NCI-H345 treated with DMSO at 0.1 percent for 48 hours (cell line): ENCODE data around the gene TXNDC2.
"Not testable (repeated sequence)": the region's sequence is repeated elsewhere in the genome, so short reads cannot be mapped to it uniquely, and the experiment has no call there.

Experiments
- DNase-seq: peaks from one replicate; lab custom pipeline; 2025; ENCODE audit not compliant: unreplicated experiment; lab: John Stamatoyannopoulos, UW

TXNDC2 gene

DNA sequence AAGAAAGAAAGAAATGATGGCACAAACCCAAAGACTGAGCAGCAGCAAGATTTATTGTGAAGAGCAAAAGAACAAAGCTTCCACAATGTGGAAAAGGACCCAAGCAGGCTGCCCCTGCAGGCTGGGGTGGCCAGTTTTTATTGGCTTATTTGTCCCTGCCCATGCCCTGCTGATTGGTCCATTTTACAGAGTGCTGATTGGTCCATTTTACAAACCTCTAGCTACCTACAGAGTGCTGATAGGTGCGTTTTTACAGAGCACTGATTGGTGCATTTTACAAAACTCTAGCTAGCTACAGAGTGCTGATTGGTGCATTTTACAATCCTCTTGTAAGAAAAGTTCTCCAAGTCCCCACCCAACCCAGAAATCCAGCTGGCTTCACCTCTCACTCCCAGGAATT is 26.5 kb downstream of the TXNDC2 start:
- DNase-seq = not testable (repeated sequence)

DNA sequence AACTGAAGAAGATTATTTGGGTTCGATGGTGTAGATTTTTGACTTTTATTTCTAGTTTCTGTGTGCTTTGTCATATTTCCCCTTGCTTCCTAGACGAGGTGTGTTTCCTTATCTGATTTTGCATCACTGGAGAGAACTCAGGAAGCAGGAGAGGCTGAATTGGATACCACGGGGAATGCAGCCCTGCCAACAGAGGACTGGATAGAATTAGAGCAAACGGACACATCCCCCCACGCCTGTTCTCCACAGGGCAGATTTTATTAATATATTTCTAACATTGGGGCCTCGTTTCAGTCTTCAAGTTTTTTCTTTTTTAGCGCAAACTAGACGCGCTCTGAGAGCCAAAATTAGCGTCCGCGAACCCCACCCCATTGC is 27.4 kb downstream of the TXNDC2 start:
- DNase-seq = no peak

DNA sequence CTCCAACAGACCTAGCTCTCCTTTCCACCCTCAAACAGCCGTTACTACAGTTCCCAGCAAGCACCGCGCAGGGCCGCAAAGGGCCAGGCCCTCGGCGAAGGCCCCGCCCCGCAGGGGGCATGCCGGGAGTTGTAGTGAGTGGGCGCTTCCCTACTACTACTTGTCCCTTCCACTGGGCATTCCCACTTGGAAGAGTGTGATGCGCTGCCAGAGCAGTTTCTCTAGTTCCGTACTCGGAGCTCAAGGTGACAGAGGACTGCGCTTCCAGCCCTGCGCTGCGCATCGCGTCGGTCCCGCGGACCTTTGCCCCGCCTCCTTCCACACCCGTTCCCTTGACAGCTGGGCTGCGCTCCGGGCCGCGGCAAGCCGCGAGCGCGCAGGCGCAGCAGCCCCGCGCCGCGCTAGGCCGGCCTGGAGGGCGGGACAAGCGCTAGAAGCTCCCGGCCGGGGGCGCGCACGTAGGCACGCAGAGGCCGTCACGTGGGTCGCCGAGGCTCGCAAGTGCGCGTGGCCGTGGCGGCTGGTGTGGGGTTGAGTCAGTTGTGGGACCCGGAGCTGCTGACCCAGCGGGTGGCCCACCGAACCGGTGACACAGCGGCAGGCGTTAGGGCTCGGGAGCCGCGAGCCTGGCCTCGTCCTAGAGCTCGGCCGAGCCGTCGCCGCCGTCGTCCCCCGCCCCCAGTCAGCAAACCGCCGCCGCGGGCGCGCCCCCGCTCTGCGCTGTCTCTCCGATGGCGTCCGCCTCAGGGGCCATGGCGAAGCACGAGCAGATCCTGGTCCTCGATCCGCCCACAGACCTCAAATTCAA is 28.0 kb downstream of the TXNDC2 start, which contains the start of gene VAPA:
VAPA (plus strand) TSS at position 491 of the 808 bp plus-strand sequence; CDS start at position 732, 241 bp downstream.
- DNase-seq = peak; percentile 94

DNA sequence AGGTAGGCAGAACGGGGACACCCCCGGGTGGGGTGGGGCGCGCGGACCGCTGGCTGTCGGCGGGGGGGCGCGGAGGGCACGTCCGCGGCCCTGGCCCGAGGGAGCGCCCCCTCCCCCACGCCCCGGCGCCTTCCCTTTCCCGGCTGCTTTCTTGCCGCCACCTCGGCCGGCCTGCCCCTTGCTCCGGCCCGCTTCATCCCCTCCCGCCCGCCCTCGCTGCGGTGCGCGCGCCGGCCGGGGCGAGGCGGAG is 28.5 kb downstream of the TXNDC2 start:
- no peak for DNase-seq

DNA sequence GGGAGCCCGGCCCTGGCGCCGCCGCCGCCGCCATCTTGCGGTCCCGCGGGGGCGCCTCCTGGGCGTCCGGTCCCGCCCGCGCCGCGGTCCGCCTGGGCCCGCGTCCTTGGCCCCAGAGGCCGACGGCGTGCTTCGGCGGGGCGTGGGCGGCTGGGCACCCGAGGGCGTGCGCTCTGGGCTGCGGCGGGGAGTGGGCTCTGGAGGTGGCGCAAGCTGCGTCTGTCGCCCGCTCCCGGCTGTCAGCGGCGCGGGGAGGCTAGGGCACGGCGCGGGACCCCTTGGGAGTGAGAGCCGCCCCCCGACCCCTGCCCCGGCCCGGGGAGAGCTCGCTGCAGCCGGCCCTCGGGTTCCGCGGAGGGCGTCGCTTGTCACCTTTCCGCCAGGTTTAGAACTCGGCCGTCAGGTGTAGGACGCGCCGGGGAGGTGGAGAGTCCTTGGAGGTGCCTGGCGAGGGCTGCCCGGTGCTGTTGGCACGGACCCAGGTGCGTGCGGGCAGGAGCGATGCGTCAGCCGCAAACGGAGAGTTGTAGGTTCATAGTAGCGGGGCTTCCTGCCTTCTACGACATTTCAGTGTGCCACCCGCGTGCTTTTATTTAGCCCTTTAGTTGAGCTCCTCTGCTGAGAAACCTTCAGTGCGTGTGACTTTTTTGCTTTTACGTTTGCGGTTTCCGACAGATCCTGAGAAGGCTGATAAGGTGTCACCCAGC is 29.0 kb downstream of the TXNDC2 start:
- DNase-seq = peak; percentile 47

DNA sequence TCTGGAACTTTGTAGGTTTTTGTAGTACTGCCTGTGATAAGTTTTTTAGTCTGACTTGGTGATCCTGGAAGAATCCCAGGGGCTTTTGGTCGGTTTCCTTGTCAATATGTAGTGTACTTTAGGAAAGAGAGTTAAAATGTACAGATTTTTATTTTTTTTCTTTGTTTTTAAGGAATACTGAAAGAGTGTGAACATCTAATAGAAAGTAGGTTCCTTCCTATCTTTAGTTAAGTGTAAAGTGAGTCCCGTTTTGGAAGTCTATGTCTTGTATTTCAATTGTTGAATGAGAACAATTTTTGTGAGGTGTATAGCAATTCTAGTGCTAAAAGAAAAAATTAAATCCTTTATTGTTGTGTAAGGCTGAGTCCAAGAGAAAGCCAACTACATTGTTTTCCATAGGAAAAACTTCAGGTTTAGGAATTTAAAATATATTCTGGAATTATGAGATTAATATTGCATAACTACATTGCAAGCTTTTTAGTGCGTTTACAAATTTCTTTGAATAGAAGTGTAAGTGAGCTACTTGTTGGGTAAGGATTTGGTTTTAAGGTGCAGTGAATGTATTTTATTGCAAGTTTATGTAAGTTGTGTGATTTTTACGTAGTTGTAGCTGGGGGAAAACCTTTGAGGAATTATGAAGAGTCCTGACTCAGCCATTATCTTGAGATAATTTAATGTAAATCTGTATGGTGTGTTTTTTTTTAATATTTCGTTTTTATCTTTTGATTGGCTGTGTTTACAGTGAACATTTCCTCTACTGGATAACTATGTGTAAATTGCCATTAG is 29.7 kb downstream of the TXNDC2 start:
- no peak for DNase-seq

DNA sequence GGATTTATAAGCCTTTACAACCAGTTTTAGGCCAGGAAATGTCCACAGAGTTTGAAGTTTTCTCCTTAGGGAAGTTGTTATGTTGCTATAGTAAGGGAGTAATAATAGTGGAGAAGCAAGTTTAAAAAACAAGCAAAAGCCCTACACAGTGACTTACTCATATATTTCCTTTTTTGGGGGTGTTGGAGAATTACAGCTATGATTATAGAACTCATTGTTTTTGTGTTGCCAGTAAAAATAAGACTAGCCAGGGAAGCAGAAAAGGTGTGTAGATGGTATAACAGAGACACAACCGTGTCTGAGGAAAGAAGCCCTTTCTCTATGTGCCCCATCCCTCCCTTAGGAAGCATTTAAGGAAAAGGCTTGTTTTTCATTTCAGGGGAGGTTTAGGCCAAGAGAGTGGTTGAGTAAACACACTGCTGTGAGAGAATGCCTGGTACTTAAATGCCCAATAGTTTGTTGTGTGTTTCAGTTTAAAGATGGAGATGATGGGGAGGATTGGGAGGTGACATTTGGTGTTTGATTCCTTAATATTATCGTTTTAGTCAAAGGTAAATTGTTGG is 30.4 kb downstream of the TXNDC2 start:
- no peak for DNase-seq

DNA sequence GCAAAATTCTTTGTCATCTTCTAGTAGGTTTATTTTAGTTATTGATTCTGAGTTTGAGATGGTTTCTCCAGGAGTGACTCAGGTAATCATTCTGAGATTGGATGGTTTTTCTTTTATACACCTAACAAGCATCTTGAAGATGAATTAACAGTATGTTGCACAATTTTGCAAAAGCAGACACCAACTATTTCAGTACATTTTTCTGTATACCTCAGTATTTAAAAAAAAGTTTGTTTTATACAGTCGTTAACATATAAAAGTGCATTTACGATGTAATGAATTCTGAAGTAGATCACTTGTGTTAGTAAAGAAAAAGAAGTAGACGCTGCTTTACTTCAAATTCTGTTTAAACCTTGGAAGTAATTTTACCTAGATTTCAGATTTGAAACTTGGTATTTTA is 31.0 kb downstream of the TXNDC2 start:
- no peak for DNase-seq

DNA sequence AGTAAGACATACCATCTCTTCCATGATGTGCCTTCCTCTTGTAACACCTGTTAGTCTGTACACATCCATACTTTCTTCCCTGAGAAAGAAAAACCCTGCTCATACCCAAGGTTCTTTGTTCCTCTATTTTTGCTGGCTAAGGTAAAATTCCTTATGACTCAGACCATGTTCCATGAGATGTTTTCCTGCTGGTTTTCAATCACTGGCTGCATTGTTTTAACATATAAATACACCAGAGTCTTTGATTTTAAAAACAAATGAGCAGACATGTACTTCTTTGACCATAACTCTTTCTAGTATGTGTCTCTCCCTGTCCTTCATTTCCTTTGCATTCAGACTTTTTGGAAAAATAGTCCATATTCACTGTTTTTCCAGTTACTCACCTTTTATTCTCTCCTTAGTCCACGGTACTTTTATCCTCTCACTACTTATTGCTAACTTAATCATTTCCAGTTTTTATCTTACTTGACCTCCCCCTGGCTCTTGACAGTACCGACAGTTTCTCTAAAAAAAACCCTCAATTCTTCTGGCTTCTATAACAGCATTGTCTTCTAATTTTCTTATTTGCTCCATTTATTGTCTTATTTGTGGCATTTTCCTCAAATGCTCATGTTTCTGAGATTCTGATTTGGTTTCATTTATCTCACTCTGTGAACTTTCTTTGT is 32.4 kb downstream of the TXNDC2 start:
- DNase-seq = no peak

DNA sequence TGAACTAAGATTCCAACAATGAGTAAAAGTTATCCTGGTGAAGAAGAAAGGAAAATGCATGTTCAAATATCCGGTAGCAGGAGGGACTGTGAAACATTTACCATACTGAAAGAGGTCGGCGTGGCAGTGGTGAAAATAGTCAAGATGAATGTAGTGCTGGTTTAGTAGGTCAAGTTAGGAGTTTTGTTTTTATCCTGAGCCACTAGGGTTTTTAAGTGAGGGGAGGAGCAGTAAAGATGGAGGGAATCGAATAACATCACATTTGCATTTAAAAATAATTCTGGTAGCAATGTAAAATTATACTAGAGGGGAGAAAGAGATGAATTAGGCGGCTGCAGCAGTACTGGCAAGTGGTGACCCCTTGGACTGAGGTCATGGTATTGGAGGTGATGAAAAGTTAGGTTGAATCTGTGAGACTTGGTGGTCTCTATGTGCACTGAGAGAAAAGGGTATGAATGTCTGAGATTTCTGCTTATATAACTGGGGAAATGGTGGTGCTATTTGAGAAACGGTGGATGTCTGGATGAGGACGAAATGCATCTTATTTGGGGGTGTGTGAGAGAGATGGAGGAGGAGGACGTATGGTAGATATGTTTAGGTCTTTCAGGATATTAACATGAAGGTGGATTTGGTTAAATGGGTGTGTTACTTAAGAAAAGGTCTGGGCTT is 33.9 kb downstream of the TXNDC2 start:
- no peak for DNase-seq

DNA sequence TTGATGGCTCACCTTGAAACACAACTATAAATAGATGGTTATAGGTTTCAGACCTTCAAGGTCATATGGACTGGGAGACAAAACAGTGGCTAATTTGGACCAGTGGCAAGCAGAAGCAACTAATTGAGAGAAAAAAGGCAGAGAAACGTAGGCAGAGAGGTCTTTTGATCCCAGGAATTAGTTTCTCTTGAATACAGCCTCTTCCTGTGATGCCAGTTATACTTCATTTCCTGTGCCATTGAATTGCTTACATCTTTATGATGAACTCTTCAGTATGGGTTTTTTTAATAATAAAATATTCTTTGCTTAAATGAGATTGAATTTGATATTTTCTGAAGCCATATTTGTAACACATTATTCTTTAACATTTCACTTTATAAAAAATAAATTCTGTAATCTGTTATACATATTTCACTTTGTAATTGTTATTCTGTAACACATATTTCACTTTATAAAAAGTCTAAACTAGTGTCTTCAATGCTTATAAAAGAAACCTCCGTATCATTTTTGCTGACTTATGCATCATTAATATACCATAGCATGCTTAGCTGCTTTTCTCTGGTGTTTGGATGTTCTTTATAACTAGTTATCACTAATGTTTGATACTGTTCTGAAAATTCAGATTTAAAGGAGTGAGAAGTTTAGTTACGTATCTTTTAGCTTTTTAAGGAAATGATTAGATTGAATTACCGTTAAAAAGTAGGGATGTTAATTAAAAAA is 37.0 kb downstream of the TXNDC2 start:
- no peak for DNase-seq

DNA sequence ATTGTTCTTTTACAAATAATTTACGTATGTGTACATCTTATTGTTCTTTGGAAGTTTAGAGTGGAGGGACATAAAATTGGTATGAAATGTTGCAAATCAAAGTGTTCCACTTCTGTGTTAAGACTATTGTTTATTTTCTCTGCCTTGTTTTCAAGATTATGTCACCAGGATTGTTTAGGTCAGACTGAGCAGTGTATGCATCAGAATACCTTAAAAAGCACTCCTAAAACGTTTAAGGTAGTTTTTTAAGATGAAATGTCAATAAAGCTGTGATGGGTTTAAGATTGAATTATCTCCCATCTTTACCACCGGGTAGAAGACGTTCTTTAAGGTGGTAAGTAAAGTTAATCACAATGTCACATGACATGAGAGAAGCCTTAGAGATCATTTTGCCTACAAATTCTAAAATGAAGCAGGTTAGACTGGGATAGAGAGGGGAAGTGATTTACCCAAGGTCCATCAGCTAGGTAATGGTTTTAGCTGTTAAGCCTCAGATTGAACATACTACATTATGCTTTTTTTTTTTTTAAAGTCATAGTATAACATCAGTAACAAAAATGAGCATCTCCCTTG is 38.7 kb downstream of the TXNDC2 start:
- DNase-seq = no peak

DNA sequence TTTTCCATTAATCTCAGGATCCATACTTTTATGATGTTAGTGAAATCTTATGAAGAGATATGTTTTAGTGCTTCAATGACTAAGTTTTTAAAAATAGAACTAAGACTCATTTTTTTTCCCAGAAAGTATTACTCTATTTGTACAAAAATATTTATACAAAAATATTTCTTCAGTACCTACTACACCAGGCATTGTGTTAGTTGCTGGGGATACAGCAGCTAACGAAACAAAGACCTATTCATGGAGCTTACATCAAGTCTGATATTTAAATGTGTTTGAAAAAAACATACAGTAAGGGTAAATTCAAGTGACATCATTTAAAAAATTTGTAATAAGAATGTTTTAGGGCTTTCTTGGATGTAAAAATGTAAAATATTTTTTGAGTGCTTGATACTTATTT is 39.6 kb downstream of the TXNDC2 start:
- DNase-seq = no peak

DNA sequence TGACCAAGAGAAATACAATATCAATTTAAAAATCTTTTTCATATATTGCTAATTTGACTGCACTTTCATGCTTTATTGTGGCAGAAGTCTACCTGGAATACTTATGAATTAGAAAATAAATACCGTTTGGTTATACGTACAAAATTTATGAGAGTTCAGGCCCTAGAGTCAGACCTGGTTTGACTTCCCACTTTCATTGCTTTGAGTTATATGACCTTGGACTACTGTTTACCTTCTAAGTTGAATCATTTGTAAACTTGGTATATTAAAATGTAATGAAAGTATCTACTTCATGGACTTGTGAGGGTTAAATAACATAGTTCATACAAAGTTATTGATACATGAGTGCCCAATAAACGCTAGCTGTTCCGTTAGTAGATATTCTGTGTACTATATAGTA is 40.0 kb downstream of the TXNDC2 start:
- no peak for DNase-seq

DNA sequence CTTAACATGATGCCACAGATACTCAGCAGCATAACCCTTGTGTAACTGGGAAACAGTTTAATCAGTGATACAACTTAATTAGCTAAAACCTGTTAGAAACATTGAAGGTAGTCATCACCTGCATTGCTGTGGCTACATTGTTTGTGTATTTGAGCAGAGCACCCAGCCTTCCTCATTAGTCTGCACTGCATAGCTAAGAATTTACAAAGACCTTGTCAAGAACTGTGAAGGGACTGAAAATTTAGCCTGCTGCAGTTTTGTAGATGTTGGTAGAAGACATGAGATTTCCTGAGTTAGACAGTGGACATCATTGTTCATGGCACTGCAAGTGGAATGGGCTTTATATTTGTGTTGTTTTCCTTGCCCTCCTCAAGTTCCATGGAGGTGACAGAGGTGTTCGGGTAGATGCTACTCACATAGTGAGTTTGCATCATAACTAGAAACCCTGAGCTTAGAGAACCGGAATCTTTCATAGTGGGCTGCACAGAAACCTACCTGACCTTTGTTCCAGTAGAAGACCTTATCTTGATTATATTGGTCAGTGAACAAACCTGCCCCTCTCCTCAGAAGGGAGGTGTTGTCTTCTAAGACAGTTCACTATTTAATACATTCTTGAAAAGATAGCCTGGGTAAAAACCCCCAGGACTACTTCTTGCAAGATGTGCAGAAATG is 40.6 kb downstream of the TXNDC2 start:
- no peak for DNase-seq

DNA sequence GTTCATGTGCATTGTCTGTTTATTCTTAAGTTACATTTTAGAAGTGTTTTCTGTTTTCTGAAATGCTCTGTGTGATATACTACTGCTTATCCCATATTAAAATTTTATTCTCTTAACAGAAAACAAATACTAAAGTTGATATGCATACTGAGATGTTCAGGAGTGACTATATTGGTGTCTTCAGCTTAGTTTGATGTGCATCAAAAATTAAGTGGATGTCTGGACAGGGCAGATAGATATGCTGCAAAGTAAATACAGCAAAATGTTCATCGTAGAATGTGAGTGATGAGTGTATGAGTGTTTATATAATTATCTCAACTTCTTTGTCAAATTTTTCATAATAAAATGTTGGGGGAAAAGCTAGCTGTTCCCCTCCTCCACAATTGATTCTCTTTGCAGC is 41.2 kb downstream of the TXNDC2 start:
- no peak for DNase-seq

DNA sequence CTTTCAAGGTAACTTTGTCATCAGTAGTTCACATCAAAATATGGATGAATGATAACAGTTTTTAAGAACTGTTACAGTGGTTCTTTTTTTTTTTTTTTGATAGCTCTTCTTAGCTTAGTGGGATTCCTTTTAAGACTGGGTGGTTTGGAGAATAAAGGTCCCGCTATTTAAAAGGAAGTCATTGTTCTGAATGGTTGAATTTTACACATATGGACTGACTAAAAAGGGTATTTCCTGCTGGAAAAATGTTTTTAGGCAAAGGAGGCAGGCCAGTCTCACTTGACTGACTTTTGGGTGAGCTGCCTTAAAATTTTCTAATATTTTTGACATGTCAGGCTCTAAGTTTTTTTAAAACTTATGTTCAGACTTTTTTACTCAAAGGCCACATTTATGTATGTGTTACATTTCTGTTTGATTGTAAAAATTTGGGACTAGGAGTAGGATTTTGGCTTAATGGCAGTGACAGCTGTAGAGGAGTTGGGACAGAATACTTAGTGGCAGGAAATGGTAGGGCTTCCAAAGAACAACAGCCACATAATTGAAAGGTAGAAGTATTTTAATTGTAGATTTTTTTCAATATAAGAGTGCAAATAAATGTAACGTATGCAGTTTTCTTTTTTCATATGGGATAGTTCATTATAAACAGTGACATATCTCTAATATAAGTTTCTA is 41.8 kb downstream of the TXNDC2 start:
- DNase-seq = no peak

DNA sequence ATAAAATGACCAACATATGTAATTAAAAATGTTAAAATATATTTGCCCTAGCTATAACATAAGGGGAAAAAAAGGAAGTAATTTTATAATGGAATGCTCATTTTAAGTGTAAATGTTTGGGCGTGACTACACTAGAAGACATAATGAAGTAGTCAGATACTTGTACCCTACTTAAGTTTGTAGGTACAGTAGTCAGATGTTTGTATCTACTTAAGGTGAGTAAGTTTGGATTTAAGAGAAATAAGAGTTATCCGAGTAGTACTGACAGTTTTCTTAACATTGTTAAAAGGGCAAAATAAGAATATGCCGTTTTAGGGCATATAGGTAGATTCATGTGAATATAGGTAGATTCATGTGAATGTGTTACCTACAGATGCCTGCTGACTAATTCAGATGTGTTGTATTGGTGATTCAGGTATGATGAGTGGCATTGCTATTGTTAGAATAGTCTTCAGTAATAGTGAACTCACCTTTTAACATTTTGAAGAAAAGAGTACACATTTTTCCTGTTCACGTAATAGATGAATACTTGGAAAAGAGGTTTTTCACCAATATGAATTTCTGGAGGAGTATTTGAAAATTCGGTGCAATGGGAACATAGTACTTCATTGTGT is 43.0 kb downstream of the TXNDC2 start:
- no peak for DNase-seq
